HL-60 (cell line): ENCODE data around the gene GPER1.

Experiments
- DNase-seq, 2 experiments: peaks; one replicate each; pipeline ENCODE4 v3.0.0-alpha.2; 2010 to 2020; ENCODE audit warnings: low read depth in 1 of 2, low spot score in 1 of 2
- H3K27ac ChIP-seq: fragments of 250-450 bp; sonication (Bioruptor Pico); replicated peaks from 2 replicates; pipeline ENCODE4 v1.5.1; 2020; ENCODE audit warnings: mild to moderate bottlenecking, moderate library complexity
- H3K27me3 ChIP-seq: fragments of 250-450 bp; sonication (Bioruptor Pico); 2 replicates; pipeline ENCODE4 v1.5.1; 2021; ENCODE audit warnings: mild to moderate bottlenecking, moderate library complexity; ENCODE audit not compliant: insufficient read depth, poor library complexity, severe bottlenecking
- H3K4me3 ChIP-seq: replicated peaks from 2 replicates; pipeline ENCODE4 v1.5.1; 2011; ENCODE audit warnings: mild to moderate bottlenecking, control low read depth, low read length; ENCODE audit not compliant: insufficient read depth
- GABPA ChIP-seq: IDR thresholded peaks from 2 replicates; pipeline ENCODE4 v1.6.1; 2012; ENCODE audit warnings: low read depth
- POLR2AphosphoS5 ChIP-seq: IDR thresholded peaks from 2 replicates; pipeline ENCODE4 v1.6.1; 2012; ENCODE audit warnings: low read depth
- SPI1 ChIP-seq: IDR thresholded peaks from 2 replicates; pipeline ENCODE4 v1.6.1; 2012; ENCODE audit warnings: low read depth, mild to moderate bottlenecking, borderline replicate concordance
- TF ChIP-seq, protein P1 (sequence below): IDR thresholded peaks from 2 replicates; pipeline ENCODE4 v1.6.1; 2012; ENCODE audit warnings: low read depth; ENCODE audit not compliant: insufficient replicate concordance
- TF ChIP-seq, protein P2 (sequence below): IDR thresholded peaks from one replicate; pipeline ENCODE4 v1.5.1; 2011; ENCODE audit warnings: low read length, control low read depth, inconsistent platforms; ENCODE audit not compliant: insufficient read depth

GPER1 gene

GRCh38 chr7:1085266-1085665 lies 2.6 kb upstream of the GPER1 start:
- DNase-seq, result no peak
- TF ChIP-seq, protein P1, sequence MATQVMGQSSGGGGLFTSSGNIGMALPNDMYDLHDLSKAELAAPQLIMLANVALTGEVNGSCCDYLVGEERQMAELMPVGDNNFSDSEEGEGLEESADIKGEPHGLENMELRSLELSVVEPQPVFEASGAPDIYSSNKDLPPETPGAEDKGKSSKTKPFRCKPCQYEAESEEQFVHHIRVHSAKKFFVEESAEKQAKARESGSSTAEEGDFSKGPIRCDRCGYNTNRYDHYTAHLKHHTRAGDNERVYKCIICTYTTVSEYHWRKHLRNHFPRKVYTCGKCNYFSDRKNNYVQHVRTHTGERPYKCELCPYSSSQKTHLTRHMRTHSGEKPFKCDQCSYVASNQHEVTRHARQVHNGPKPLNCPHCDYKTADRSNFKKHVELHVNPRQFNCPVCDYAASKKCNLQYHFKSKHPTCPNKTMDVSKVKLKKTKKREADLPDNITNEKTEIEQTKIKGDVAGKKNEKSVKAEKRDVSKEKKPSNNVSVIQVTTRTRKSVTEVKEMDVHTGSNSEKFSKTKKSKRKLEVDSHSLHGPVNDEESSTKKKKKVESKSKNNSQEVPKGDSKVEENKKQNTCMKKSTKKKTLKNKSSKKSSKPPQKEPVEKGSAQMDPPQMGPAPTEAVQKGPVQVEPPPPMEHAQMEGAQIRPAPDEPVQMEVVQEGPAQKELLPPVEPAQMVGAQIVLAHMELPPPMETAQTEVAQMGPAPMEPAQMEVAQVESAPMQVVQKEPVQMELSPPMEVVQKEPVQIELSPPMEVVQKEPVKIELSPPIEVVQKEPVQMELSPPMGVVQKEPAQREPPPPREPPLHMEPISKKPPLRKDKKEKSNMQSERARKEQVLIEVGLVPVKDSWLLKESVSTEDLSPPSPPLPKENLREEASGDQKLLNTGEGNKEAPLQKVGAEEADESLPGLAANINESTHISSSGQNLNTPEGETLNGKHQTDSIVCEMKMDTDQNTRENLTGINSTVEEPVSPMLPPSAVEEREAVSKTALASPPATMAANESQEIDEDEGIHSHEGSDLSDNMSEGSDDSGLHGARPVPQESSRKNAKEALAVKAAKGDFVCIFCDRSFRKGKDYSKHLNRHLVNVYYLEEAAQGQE, result no peak
- TF ChIP-seq POLR2AphosphoS5 (no peak), GABPA (no peak), SPI1 (no peak)
- TF ChIP-seq, protein P2, sequence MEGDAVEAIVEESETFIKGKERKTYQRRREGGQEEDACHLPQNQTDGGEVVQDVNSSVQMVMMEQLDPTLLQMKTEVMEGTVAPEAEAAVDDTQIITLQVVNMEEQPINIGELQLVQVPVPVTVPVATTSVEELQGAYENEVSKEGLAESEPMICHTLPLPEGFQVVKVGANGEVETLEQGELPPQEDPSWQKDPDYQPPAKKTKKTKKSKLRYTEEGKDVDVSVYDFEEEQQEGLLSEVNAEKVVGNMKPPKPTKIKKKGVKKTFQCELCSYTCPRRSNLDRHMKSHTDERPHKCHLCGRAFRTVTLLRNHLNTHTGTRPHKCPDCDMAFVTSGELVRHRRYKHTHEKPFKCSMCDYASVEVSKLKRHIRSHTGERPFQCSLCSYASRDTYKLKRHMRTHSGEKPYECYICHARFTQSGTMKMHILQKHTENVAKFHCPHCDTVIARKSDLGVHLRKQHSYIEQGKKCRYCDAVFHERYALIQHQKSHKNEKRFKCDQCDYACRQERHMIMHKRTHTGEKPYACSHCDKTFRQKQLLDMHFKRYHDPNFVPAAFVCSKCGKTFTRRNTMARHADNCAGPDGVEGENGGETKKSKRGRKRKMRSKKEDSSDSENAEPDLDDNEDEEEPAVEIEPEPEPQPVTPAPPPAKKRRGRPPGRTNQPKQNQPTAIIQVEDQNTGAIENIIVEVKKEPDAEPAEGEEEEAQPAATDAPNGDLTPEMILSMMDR, result no peak
- Histone ChIP-seq H3K27me3 (no peaks in the 10 kb centered on the region), H3K4me3 (no peak overlapping the region), H3K27ac (no peak overlapping the region)

DNA sequence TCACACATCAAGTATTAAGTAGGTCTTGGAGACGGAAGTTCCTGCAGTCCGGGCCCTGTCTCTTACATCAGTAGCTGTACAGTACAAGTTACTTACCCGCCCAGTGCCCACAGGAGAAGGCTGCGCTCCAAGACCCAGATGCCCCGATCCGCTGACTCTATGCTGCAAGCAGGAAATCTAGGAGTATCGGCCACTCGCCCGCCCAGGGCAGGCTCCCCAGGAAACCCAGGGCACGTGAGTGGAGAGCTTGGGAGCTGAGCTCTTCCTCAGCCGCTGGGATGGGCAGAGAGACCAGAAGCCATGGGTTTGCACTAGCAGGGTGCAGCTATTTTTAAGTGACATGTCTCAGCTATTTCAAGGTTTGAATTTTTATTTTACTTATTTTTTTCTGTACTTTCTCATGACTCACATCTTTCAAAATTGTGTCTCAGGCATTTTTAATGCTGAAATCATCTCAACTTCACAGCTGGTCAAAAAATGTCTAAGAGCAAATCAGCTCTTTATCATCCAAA lies 1.9 kb upstream of the GPER1 start:
- DNase-seq, result no peak
- Histone ChIP-seq H3K27ac (no peak overlapping the region), H3K27me3 (no peaks in the 10 kb centered on the region), H3K4me3 (no peak overlapping the region)
- TF ChIP-seq, protein P2, result no peak
- TF ChIP-seq, protein P1, result no peak
- TF ChIP-seq GABPA, result no peak
- no peak for TF ChIP-seq SPI1
- no peak for TF ChIP-seq POLR2AphosphoS5

DNA sequence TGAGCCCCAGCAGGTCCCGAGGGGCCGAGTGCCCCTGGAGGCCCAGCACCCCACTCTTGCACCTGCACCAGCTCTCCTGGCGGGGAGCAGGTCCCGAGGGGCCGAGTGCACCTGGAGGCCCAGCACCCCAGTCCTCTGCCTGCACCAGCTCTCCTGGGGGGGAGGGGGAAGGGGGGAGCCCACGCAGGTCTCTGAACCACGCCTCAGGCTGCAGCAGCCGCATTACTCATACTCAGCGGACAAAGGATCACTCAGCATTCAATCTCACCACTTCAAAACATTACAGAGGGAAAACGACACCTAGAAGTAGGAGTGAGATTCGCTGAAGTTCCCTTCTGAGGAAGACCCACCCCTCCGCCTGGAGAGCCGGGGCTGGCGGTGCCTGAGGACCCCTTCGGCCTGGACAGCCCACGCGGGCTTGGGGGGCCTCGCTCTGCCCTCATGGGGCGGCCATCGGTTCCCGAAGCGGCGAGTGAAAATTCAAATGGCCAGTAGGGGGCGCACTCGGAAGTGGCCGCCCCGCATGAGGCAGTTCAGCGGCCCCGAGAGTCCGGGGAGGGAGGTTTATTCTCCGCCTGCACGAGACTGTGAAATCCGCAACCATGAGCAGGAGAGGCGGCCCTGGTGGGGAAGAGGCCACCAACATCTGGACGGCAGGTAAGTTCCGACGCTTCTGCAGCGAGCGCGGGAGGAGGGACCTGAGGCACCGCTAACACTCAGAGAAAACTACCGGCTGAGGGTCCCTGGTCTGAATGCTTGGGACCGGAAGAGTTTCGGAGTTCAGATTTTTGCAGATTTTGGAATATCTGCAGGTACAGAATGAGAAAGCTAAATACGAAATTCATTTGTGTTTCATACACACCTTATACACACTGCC lies 1.1 kb upstream of the GPER1 start:
- H3K4me3 ChIP-seq, result no peak overlapping the region
- H3K27ac ChIP-seq, result no peak overlapping the region
- no peaks in the 10 kb centered on the region for H3K27me3 ChIP-seq
- peak; percentile 23 to 58 for DNase-seq
- no peak for TF ChIP-seq GABPA
- no peak for TF ChIP-seq POLR2AphosphoS5
- TF ChIP-seq SPI1, result no peak
- TF ChIP-seq, protein P1, result no peak
- TF ChIP-seq, protein P2, result no peak
